Neural cell (in vitro differentiated cells): Measurements from ENCODE around the gene USP10. TPM values are rescaled to one million over a fixed set of nuclear protein-coding genes. Genes with fewer than 3 reads are reported as not detected.

ENCODE experiments used
- H2AFZ ChIP-seq: fragments of 200-600, 300-800 bp; sonication (generic), shearing (Covaris generic); 2 replicates; pipeline ENCODE4 v1.6.0; 2014; ENCODE audit warnings: low read depth, mild to moderate bottlenecking, antibody characterized with exemption, low read length, moderate library complexity
- H3F3A ChIP-seq: fragments of 200-600 bp; shearing (Covaris generic); 2 replicates; pipeline ENCODE4 v1.6.1; 2016; ENCODE audit warnings: mild to moderate bottlenecking, moderate library complexity, mixed read lengths, antibody characterized with exemption, low read length; ENCODE audit not compliant: insufficient read depth, poor library complexity, severe bottlenecking
- H3K27ac ChIP-seq: fragments of 200-600, 300-800 bp; sonication (generic), shearing (Covaris generic); 2 replicates; pipeline ENCODE4 v1.5.1; 2014; ENCODE audit warnings: mild to moderate bottlenecking, low read length, moderate library complexity
- H3K27me3 ChIP-seq: fragments of 300-800, 200-600 bp; sonication (generic), shearing (Covaris generic); 2 replicates; pipeline ENCODE4 v1.6.0; 2014; ENCODE audit warnings: mild to moderate bottlenecking, low read depth, low read length, moderate library complexity; ENCODE audit not compliant: insufficient read depth
- H3K36me3 ChIP-seq: fragments of 300-800, 200-600 bp; sonication (generic), shearing (Covaris generic); 2 replicates; pipeline ENCODE4 v1.5.1; 2014; ENCODE audit warnings: mild to moderate bottlenecking, antibody characterized with exemption, low read length, moderate library complexity; ENCODE audit not compliant: insufficient read depth
- H3K4me2 ChIP-seq: fragments of 300-800, 200-600 bp; sonication (generic), shearing (Covaris generic); 2 replicates; pipeline ENCODE4 v1.6.0; 2014; ENCODE audit warnings: mild to moderate bottlenecking, low read length
- H3K4me3 ChIP-seq: fragments of 300-800, 200-600 bp; sonication (generic), shearing (Covaris generic); 2 replicates; pipeline ENCODE4 v1.5.1; 2014; ENCODE audit warnings: mild to moderate bottlenecking, low read length, moderate library complexity
- H3K79me2 ChIP-seq: fragments of 200-600 bp; shearing (Covaris generic); replicated peaks from 2 replicates; pipeline ENCODE4 v1.6.0; 2014; ENCODE audit warnings: mild to moderate bottlenecking, low read length, moderate library complexity; ENCODE audit not compliant: insufficient read depth
- H3K9ac ChIP-seq: fragments of 300-800, 200-600 bp; sonication (generic), shearing (Covaris generic); 2 replicates; pipeline ENCODE4 v1.6.1; 2016; ENCODE audit warnings: mild to moderate bottlenecking, low read length, mixed read lengths
- H3K9me2 ChIP-seq: fragments of 200-600 bp; shearing (Covaris generic); 2 replicates; pipeline ENCODE4 v1.6.1; 2016; ENCODE audit warnings: mild to moderate bottlenecking, low read length, mixed read lengths; ENCODE audit not compliant: insufficient read depth
- H3K9me3 ChIP-seq: fragments of 200-600, 300-800 bp; sonication (generic), shearing (Covaris generic); 2 replicates; pipeline ENCODE4 v1.6.1; 2016; ENCODE audit warnings: mild to moderate bottlenecking, mixed run types, low read length, moderate library complexity, mixed read lengths
- H4K20me1 ChIP-seq: fragments of 200-600 bp; shearing (Covaris generic); 2 replicates; pipeline ENCODE4 v1.6.1; 2016; ENCODE audit warnings: mild to moderate bottlenecking, mixed run types; ENCODE audit not compliant: insufficient read depth
- CTCF ChIP-seq: fragments of 450-650 bp; IDR thresholded peaks from 2 replicates; pipeline ENCODE4 v1.5.1; 2014; ENCODE audit warnings: antibody characterized with exemption, mild to moderate bottlenecking, moderate library complexity; ENCODE audit not compliant: poor library complexity, severe bottlenecking
- EP300 ChIP-seq: fragments of 450-650 bp; conservative IDR thresholded peaks from 2 replicates; pipeline ENCODE4 v1.6.1; 2014; ENCODE audit warnings: antibody characterized with exemption, mild to moderate bottlenecking, moderate library complexity; ENCODE audit not compliant: poor library complexity, severe bottlenecking
- EZH2 ChIP-seq: fragments of 200-600, 300-800 bp; shearing (Covaris generic), sonication (generic); IDR thresholded peaks from 2 replicates; pipeline ENCODE4 v1.6.1; 2014; ENCODE audit warnings: antibody characterized with exemption, low read length, borderline replicate concordance, mild to moderate bottlenecking; ENCODE audit not compliant: insufficient read depth, poor library complexity, severe bottlenecking
- MXI1 ChIP-seq: fragments of 450-650 bp; conservative IDR thresholded peaks from 2 replicates; pipeline ENCODE4 v1.6.1; 2014; ENCODE audit warnings: antibody characterized with exemption, mild to moderate bottlenecking; ENCODE audit not compliant: poor library complexity, severe bottlenecking
- POLR2AphosphoS5 ChIP-seq: IDR thresholded peaks from 2 replicates; pipeline ENCODE4 v1.6.1; 2012
- RAD21 ChIP-seq: fragments of 450-650 bp; conservative IDR thresholded peaks from 2 replicates; pipeline ENCODE4 v1.6.1; 2014; ENCODE audit warnings: antibody characterized with exemption, mild to moderate bottlenecking, moderate library complexity
- REST ChIP-seq: IDR thresholded peaks from 2 replicates; pipeline ENCODE4 v1.6.1; 2012; ENCODE audit warnings: borderline replicate concordance
- SMC3 ChIP-seq: fragments of 450-650 bp; conservative IDR thresholded peaks from 2 replicates; pipeline ENCODE4 v1.6.1; 2014; ENCODE audit warnings: antibody characterized with exemption, mild to moderate bottlenecking, moderate library complexity; ENCODE audit not compliant: poor library complexity
- TAF1 ChIP-seq: IDR thresholded peaks from 2 replicates; pipeline ENCODE4 v1.6.1; 2012; ENCODE audit warnings: low read depth
- polyA plus RNA-seq: library from polyadenylated mRNA; depleted of rRNA; stranded (reverse); fragments of >200 nt; gene quantifications from 2 replicates; pipeline ENCODE4 v1.2.3, GENCODE V29; 2014

USP10 gene
- polyA plus RNA-seq, 1 donor from 2014 or later = 48.9 TPM

- H3K27ac ChIP-seq = no peak overlapping the region
- H3K4me2 ChIP-seq = no peak overlapping the region
- no peaks in the 10 kb centered on the region for H3K27me3 ChIP-seq
- TF ChIP-seq SMC3 (no peak), POLR2AphosphoS5 (no peak), MXI1 (no peak), CTCF (no peak), TAF1 (no peak), EP300 (no peak)
- H4K20me1 ChIP-seq = peaks cover 4% of the 10 kb centered on the region
- no peak overlapping the region for H3K9ac ChIP-seq
- no peaks in the 10 kb centered on the region for H3K9me2 ChIP-seq
- H3K36me3 ChIP-seq = no peaks in the 10 kb centered on the region
- H3K79me2 ChIP-seq = peaks cover 21% of the 10 kb centered on the region
- H2AFZ ChIP-seq = no peak overlapping the region
- no peak overlapping the region for H3K4me3 ChIP-seq
- no peaks in the 10 kb centered on the region for H3F3A ChIP-seq
- no peaks in the 10 kb centered on the region for H3K9me3 ChIP-seq
These were observed 59.3 kb downstream of the USP10 start for GRCh38 chr16:84759061-84759460.

DNA sequence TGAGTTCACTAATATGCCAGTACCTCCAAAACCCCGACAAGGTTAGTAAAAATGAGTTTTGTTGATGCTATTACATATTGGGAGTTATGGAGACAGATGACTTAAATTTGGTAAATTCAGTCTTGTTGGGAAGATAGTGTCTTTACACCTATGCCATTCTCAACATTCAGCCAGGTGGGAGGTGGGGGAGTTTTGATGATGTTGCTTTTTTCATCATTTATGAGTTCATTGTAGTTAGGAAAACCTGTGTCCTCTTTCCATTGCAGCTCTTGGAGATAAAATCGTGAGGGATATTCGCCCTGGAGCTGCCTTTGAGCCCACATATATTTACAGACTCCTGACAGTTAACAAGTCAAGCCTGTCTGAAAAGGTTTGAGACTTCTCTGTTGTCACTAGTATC, 60.1 kb downstream of the USP10 start:
- Histone ChIP-seq H3K79me2 (peaks cover 16% of the 10 kb centered on the region), H3K9me2 (no peaks in the 10 kb centered on the region), H3K9me3 (no peaks in the 10 kb centered on the region), H3K9ac (no peak overlapping the region), H3K4me2 (no peak overlapping the region), H3K27ac (no peak overlapping the region), H4K20me1 (peaks cover 4% of the 10 kb centered on the region), H2AFZ (no peak overlapping the region), H3K4me3 (no peak overlapping the region), H3K36me3 (no peaks in the 10 kb centered on the region), H3K27me3 (no peaks in the 10 kb centered on the region), H3F3A (no peaks in the 10 kb centered on the region)
- TF ChIP-seq EZH2 (no peak), TAF1 (no peak), POLR2AphosphoS5 (no peak), CTCF (no peak), EP300 (no peak), MXI1 (no peak), REST (no peak), SMC3 (no peak), RAD21 (no peak)
